H4 (cell line): Measurements from ENCODE around the gene NMT1. TPM values are rescaled to one million over a fixed set of nuclear protein-coding genes. Genes with fewer than 3 reads are reported as not detected.

Experiments
- DNase-seq: peaks from one replicate; pipeline ENCODE4 v3.0.0-alpha.2; 2015; ENCODE audit warnings: low spot score
- total RNA-seq: library from RNA; depleted of rRNA; stranded (reverse); fragments of >200 nt; shearing (Covaris generic); gene quantifications from 2 replicates; pipeline ENCODE4 v1.2.3, GENCODE V29; 2014

The NMT1 gene
- total RNA-seq, 1 experiment from 2014 or later: 119 TPM

- DNase-seq: no peak
These were observed 20.1 kb downstream of the NMT1 start for GRCh38 chr17:45081047-45081703.

- no peak for DNase-seq
These were observed 25.3 kb downstream of the NMT1 start for GRCh38 chr17:45086391-45086790.

GRCh38 chr17:45086865-45087503 lies 25.9 kb downstream of the NMT1 start:
- DNase-seq: no peak

- no peak for DNase-seq
These were observed 26.4 kb downstream of the NMT1 start for GRCh38 chr17:45087504-45087975.

- DNase-seq: no peak
These were observed 26.9 kb downstream of the NMT1 start for GRCh38 chr17:45087978-45088377.

- DNase-seq: no peak
These were observed 27.6 kb downstream of the NMT1 start for GRCh38 chr17:45088741-45089140.

- DNase-seq: no peak
These were observed 29.6 kb downstream of the NMT1 start for GRCh38 chr17:45090711-45091110.

- no peak for DNase-seq
These were observed 30.8 kb downstream of the NMT1 start for GRCh38 chr17:45091778-45092425.

GRCh38 chr17:45092911-45093430 lies 31.9 kb downstream of the NMT1 start:
- peak; percentile 98 for DNase-seq

- DNase-seq: peak; percentile 7
These were observed 32.5 kb downstream of the NMT1 start for GRCh38 chr17:45093444-45094110.

- DNase-seq: no peak
These were observed 35.0 kb downstream of the NMT1 start for GRCh38 chr17:45096141-45096540.

GRCh38 chr17:45096926-45097325 lies 35.8 kb downstream of the NMT1 start:
- no peak for DNase-seq

- no peak for DNase-seq
These were observed 37.2 kb downstream of the NMT1 start for GRCh38 chr17:45098081-45098868.

GRCh38 chr17:45098869-45099616 lies 37.9 kb downstream of the NMT1 start:
- peak; percentile 84 for DNase-seq

GRCh38 chr17:45101546-45101882 lies 40.4 kb downstream of the NMT1 start:
- no peak for DNase-seq

- DNase-seq: no peak
These were observed 41.0 kb downstream of the NMT1 start for GRCh38 chr17:45101883-45102811.

- DNase-seq: no peak
These were observed 41.7 kb downstream of the NMT1 start for GRCh38 chr17:45102856-45103255.

GRCh38 chr17:45103269-45103795 lies 42.2 kb downstream of the NMT1 start:
- DNase-seq: no peak

- DNase-seq: no peak
These were observed 42.9 kb downstream of the NMT1 start for GRCh38 chr17:45104029-45104428.
